Measurements from ENCODE around the gene CASS4.
A peak's percentile ranks its signal among the peaks of the same experiment; 100 is the strongest.
"Not testable (repeated sequence)": the region's sequence is repeated elsewhere in the genome, so short reads cannot be mapped to it uniquely, and the experiment has no call there.

Gene CASS4

GRCh38 chr20:56392881-56393482 is 19.1 kb upstream of the CASS4 start:
- peak; percentile 12 for DNase-seq

GRCh38 chr20:56393653-56394052 is 18.4 kb upstream of the CASS4 start:
- DNase-seq = no peak

- no peak for DNase-seq
Observed at GRCh38 chr20:56395166-56395565, 16.9 kb upstream of the CASS4 start.

- peak; percentile 68 for DNase-seq
Observed at GRCh38 chr20:56400001-56400640, 11.9 kb upstream of the CASS4 start.

GRCh38 chr20:56403465-56403864 is 8.6 kb upstream of the CASS4 start:
- DNase-seq = no peak

GRCh38 chr20:56405356-56405755 is 6.7 kb upstream of the CASS4 start:
- not testable (repeated sequence) for DNase-seq

- DNase-seq = no peak
Observed at GRCh38 chr20:56406910-56407309, 5.2 kb upstream of the CASS4 start.

- DNase-seq = no peak
Observed at GRCh38 chr20:56409521-56409920, 2.5 kb upstream of the CASS4 start.

- no peak for DNase-seq
Observed at GRCh38 chr20:56409956-56410355, 2.1 kb upstream of the CASS4 start.

GRCh38 chr20:56411287-56411686 is 773 bp upstream of the CASS4 start:
- DNase-seq = not testable (repeated sequence)

GRCh38 chr20:56412473-56412790 is 372 bp downstream of the CASS4 start:
- no peak for DNase-seq

- DNase-seq = no peak
Observed at GRCh38 chr20:56412949-56413348, 889 bp downstream of the CASS4 start.

- peak; percentile 66 for DNase-seq
Observed at GRCh38 chr20:56414842-56415765, 3.0 kb downstream of the CASS4 start.

GRCh38 chr20:56417402-56417801 is 5.3 kb downstream of the CASS4 start:
- no peak for DNase-seq

- peak; percentile 64 for DNase-seq
Observed at GRCh38 chr20:56417911-56418310, 5.9 kb downstream of the CASS4 start.

GRCh38 chr20:56418385-56418861 is 6.4 kb downstream of the CASS4 start:
- DNase-seq = peak; percentile 32

- no peak for DNase-seq
Observed at GRCh38 chr20:56420028-56420427, 8.0 kb downstream of the CASS4 start.

- no peak for DNase-seq
Observed at GRCh38 chr20:56420940-56421688, 9.1 kb downstream of the CASS4 start.

GRCh38 chr20:56422076-56422823 is 10.2 kb downstream of the CASS4 start:
- peak; percentile 82 for DNase-seq

- no peak for DNase-seq
Observed at GRCh38 chr20:56422824-56423189, 10.7 kb downstream of the CASS4 start.

GRCh38 chr20:56423211-56423610 is 11.2 kb downstream of the CASS4 start:
- no peak for DNase-seq

GRCh38 chr20:56423886-56424285 is 11.8 kb downstream of the CASS4 start:
- DNase-seq = no peak

All from fibroblast of skin of right biceps (primary cell).